ENCODE results near the gene PPP1R15A.
A peak's percentile ranks its signal among the peaks of the same experiment; 100 is the strongest.
"Not testable (repeated sequence)": the region's sequence is repeated elsewhere in the genome, so short reads cannot be mapped to it uniquely, and the experiment has no call there.

The PPP1R15A gene

DNA sequence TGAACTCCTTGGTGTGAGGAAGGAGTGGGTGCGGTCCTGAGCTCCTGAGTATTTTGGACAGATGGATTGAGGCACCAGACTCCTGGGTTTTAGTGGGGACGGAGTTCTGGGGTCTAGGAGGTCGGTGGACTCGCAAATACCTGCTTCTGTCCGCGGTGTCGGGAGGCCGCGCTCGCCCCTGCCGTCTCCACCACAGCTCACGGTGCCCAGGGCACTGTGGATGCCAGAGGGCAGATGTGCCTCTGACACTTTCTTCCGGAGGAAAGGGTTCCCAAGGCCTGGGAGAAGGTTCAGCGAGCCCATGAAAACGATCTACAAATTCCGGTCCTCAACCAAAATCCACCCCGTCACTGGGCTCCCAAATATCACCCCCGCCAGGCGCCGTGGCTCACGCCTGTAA lies 23.0 kb downstream of the PPP1R15A start:
- H3K4me3 ChIP-seq (ENCODE audit: control insufficient read depth, low read depth, low read length): no peak overlapping the region

GRCh38 chr19:48896191-48896720 lies 24.0 kb downstream of the PPP1R15A start:
- no peak for TF ChIP-seq CTCF (conservative IDR thresholded peaks at IDR 0.05; ENCODE audit: control insufficient read depth, insufficient read depth, low read depth, low read length)
- peak overlapping the region; percentile 33 for H3K4me3 ChIP-seq (ENCODE audit: control insufficient read depth, low read depth, low read length)
- DNase-seq (ENCODE audit: low read depth): peak; percentile 43

More for the DNA sequence above, 23.0 kb downstream of the PPP1R15A start:
- no peak for DNase-seq (ENCODE audit: low read depth)
- TF ChIP-seq CTCF (conservative IDR thresholded peaks at IDR 0.05; ENCODE audit: control insufficient read depth, insufficient read depth, low read depth, low read length): no peak

- TF ChIP-seq CTCF (conservative IDR thresholded peaks at IDR 0.05; ENCODE audit: control insufficient read depth, insufficient read depth, low read depth, low read length): no peak
- H3K4me3 ChIP-seq (ENCODE audit: control insufficient read depth, low read depth, low read length): no peak overlapping the region
- DNase-seq (ENCODE audit: low read depth): no peak
Observed at GRCh38 chr19:48897181-48897580, 25.0 kb downstream of the PPP1R15A start.

DNA sequence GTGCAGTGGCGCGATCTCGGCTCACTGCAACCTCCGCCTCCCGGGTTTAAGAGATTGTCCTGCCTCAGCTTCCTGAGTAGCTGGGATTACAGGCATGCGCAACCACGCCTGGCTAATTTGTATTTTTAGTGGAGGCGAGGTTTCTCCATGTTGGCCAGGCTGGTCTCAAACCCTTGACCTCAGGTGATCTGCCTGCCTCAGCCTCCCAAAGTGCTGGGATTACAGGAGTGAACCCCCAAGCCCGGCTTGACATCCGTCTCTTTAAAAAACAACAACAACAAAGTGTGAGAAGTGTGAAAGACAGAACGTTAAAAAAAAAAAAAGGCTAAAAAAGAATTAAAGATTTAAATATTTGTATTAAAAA lies 27.1 kb downstream of the PPP1R15A start:
- H3K4me3 ChIP-seq (ENCODE audit: control insufficient read depth, low read depth, low read length); DNase-seq (ENCODE audit: low read depth): not testable (repeated sequence)

GRCh38 chr19:48899781-48900476 lies 27.7 kb downstream of the PPP1R15A start, which contains the start of gene NUCB1:
TSS of gene NUCB1 (plus strand) at chr19:48900312. CDS start at chr19:48900797, 485 bp downstream.
- TF ChIP-seq CTCF (conservative IDR thresholded peaks at IDR 0.05; ENCODE audit: control insufficient read depth, insufficient read depth, low read depth, low read length): peak; percentile 31
- peak within 1 kb of the TSS; percentile 95 for H3K4me3 ChIP-seq (ENCODE audit: control insufficient read depth, low read depth, low read length)
- DNase-seq (ENCODE audit: low read depth): peak; percentile 98

- no peak for TF ChIP-seq CTCF (conservative IDR thresholded peaks at IDR 0.05; ENCODE audit: control insufficient read depth, insufficient read depth, low read depth, low read length)
- peak overlapping the region; percentile 95 for H3K4me3 ChIP-seq (ENCODE audit: control insufficient read depth, low read depth, low read length)
- peak; percentile 60 for DNase-seq (ENCODE audit: low read depth)
Observed at GRCh38 chr19:48900477-48901406, 28.5 kb downstream of the PPP1R15A start.

- H3K4me3 ChIP-seq (ENCODE audit: control insufficient read depth, low read depth, low read length); DNase-seq (ENCODE audit: low read depth): not testable (repeated sequence)
Observed at GRCh38 chr19:48902291-48902690, 30.1 kb downstream of the PPP1R15A start.

DNA sequence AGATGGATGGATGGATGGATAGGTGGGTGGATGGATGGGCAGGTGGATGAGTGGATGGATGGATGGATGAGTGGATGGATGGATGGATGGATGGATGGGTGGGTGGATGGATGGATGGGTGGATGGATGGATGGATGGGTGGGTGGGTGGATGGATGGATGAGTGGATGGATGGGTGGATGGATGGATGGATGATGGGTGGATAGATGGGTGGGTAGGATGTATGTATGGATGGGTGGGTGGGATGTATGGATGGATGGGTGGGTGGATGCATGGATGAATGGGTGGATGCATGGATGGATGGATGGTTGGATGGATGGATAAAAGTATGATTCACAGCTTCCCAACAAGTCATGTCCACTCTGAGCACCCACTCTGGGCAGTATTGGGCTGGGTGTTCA lies 31.6 kb downstream of the PPP1R15A start:
- DNase-seq (ENCODE audit: low read depth); H3K4me3 ChIP-seq (ENCODE audit: control insufficient read depth, low read depth, low read length): not testable (repeated sequence)

Data from fibroblast of mammary gland (primary cell).